ENCODE measurements around the gene PEPD.

PEPD gene

GRCh38 chr19:33472226-33472625, 49.4 kb downstream of the PEPD start:
- DNase-seq (ENCODE audit: low spot score): no peak
- no peak for TF ChIP-seq CTCF (IDR thresholded peaks at IDR 0.05; ENCODE audit: extremely low read depth, missing control alignments)

- no peak for TF ChIP-seq CTCF (IDR thresholded peaks at IDR 0.05; ENCODE audit: extremely low read depth, missing control alignments)
- DNase-seq (ENCODE audit: low spot score): no peak
Measured at GRCh38 chr19:33471111-33471996, 50.2 kb downstream of the PEPD start.

DNA sequence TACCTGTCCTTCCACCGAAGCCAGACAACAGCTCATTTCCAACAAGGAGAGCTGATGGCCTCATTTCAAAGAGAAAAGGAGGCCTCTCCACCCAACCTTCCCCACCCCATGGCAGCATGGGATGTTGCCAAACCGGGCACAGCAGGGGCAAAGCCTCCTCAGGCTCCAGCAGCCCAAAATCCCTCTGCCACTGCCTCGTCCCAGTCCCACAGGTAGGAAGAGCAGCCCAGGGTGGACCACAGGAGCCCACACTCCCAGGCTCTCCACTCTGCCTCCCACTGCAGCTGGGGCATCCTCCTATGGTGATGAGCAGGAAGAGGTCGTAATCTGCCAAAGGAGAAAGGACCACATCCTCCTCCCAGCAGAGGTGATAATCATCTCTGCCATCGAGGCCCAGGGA, 50.9 kb downstream of the PEPD start:
- TF ChIP-seq CTCF (IDR thresholded peaks at IDR 0.05; ENCODE audit: extremely low read depth, missing control alignments): no peak
- DNase-seq (ENCODE audit: low spot score): no peak

DNA sequence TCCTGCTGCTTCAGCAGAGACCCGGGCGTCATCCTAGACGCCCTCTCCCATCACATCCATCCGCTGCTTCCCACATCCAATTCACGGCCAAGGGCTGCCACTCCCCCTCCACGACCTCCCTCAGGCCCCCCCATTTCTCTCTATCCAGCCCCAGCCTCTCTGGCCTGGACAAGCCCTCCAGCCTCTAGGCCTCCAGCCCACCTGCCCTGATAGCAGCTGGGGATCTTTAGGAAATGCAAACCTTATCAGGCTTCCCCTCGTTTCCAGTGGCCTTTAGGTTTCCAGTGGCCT, 51.6 kb downstream of the PEPD start:
- DNase-seq (ENCODE audit: low spot score): no peak
- no peak for TF ChIP-seq CTCF (IDR thresholded peaks at IDR 0.05; ENCODE audit: extremely low read depth, missing control alignments)

GRCh38 chr19:33469171-33470039, 52.2 kb downstream of the PEPD start:
- no peak for DNase-seq (ENCODE audit: low spot score)
- no peak for TF ChIP-seq CTCF (IDR thresholded peaks at IDR 0.05; ENCODE audit: extremely low read depth, missing control alignments)

DNA sequence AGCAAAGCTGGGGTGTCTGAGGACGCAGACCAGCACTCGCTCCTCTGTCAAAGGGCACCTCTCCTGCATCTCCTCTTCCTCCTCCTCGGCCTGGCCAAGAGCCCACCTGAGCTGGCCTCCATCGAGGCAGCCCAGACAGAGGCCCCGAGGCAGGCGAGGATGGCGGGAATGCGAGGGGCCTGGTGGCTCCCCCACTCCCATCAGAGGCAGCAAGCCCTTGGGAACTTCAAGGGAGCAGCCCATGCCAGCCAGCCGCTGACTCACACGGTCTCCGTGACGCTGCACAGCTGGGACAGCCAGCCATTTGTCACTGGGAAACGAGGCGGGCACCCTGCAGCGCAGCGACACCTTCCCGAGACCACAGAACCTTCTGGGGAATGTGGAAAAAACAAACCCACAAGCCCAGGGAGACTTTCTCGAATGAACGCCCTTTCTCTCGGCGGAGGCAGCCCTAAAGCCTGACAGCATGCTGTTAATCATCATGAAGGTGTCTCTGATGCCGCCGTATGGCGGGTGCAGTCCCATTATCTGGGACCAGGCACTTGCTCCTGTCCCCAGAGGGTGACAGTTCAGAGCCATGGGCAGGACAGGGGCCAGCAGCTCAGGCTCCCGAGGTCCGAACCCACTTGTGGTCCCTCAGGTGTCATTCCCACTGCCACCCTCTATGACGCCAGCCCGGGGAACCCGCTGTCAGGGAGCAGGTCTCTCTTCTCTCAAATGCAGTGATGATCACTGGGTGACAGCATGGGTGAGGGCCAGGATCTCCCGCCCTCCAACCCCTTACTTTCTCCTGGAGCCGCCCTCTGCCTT, 53.0 kb downstream of the PEPD start:
- no peak for TF ChIP-seq CTCF (IDR thresholded peaks at IDR 0.05; ENCODE audit: extremely low read depth, missing control alignments)
- no peak for DNase-seq (ENCODE audit: low spot score)
